SK-N-SH (cell line): ENCODE data around the gene SLC17A1. TPM values are rescaled to one million over a fixed set of nuclear protein-coding genes. Genes with fewer than 3 reads are reported as not detected.

Source experiments
- CTCF ChIA-PET: fragments of 300-600, 350-600 bp; formaldehyde crosslinking; extraction: SDS; loops from one replicate; lab custom pipeline; 2021; lab: Yijun Ruan, JAX
- POLR2A ChIA-PET: fragments of 350-600 bp; sonication (Branson Sonifier 250); formaldehyde crosslinking; extraction: SDS; loops from one replicate; lab custom pipeline; 2020; ENCODE audit warnings: antibody characterized with exemption, inconsistent platforms; lab: Yijun Ruan, JAX
- DNase-seq: peaks from one replicate; pipeline ENCODE4 v3.0.0; 2012
- H2AFZ ChIP-seq: fragments of 200-600 bp; sonication (generic); 2 replicates; pipeline ENCODE4 v1.8.1; 2016; ENCODE audit warnings: antibody characterized with exemption, mild to moderate bottlenecking, low read depth
- H3F3A ChIP-seq: fragments of 200-600 bp; sonication (generic); replicated peaks from 2 replicates; pipeline ENCODE3; 2016; ENCODE audit warnings: antibody characterized with exemption, mild to moderate bottlenecking; ENCODE audit not compliant: insufficient read depth
- H3K27ac ChIP-seq, 2 experiments: fragments of 200-500 bp in 1 of 2; fragments of 200-600 bp in 1 of 2; sonication (Bioruptor generic) in 1 of 2; sonication (generic), shearing (Covaris generic) in 1 of 2; 2 replicates each; pipeline versions ENCODE4 v1.5.1 to v1.6.1; 2014 to 2016; ENCODE audit warnings: low read depth in 2 of 2, inconsistent platforms in 1 of 2, low read length in 1 of 2, mild to moderate bottlenecking in 1 of 2, mixed read lengths in 1 of 2
- H3K27me3 ChIP-seq: fragments of 200-600 bp; sonication (generic), shearing (Covaris generic); 2 replicates; pipeline ENCODE4 v1.6.1; 2016; ENCODE audit warnings: mixed run types; ENCODE audit not compliant: insufficient read depth
- H3K36me3 ChIP-seq, 2 experiments: fragments of 200-500 bp in 1 of 2; fragments of 200-600 bp in 1 of 2; sonication (Bioruptor generic) in 1 of 2; sonication (generic) in 1 of 2; replicated peaks in 1 of 2; 2 replicates each; pipeline versions ENCODE3 to v1.5.1; 2014 to 2016; ENCODE audit warnings: low read length in 1 of 2, mild to moderate bottlenecking in 1 of 2; ENCODE audit not compliant: insufficient read depth in 2 of 2, control insufficient read depth in 1 of 2
- H3K4me1 ChIP-seq, 2 experiments: fragments of 200-500 bp in 1 of 2; fragments of 200-600 bp in 1 of 2; sonication (Bioruptor generic) in 1 of 2; sonication (generic), shearing (Covaris generic) in 1 of 2; 2 replicates each; pipeline versions ENCODE4 v1.5.1 to v1.6.1; 2014 to 2016; ENCODE audit warnings: low read depth in 1 of 2, low read length in 1 of 2, mixed run types in 1 of 2; ENCODE audit not compliant: insufficient read depth in 2 of 2, control insufficient read depth in 1 of 2
- H3K4me2 ChIP-seq: fragments of 200-600 bp; sonication (generic), shearing (Covaris generic); 2 replicates; pipeline ENCODE4 v1.6.1; 2017; ENCODE audit warnings: mixed run types
- H3K4me3 ChIP-seq, 2 experiments: fragments of 200-500 bp in 1 of 2; fragments of 200-600 bp in 1 of 2; sonication (Bioruptor generic) in 1 of 2; sonication (generic), shearing (Covaris generic) in 1 of 2; 2 replicates each; pipeline versions ENCODE4 v1.5.1 to v1.8.1; 2014 to 2016; ENCODE audit warnings: low read depth in 2 of 2, inconsistent platforms in 1 of 2, low read length in 1 of 2, mild to moderate bottlenecking in 1 of 2, mixed read lengths in 1 of 2, moderate library complexity in 1 of 2
- H3K79me2 ChIP-seq: fragments of 200-600 bp; sonication (generic); 2 replicates; pipeline ENCODE4 v1.8.1; 2017; ENCODE audit warnings: mild to moderate bottlenecking; ENCODE audit not compliant: insufficient read depth
- H3K9ac ChIP-seq: fragments of 200-600 bp; sonication (generic); 2 replicates; pipeline ENCODE4 v1.6.1; 2017; ENCODE audit warnings: mixed run types
- H3K9me2 ChIP-seq: fragments of 200-600 bp; sonication (generic); 2 replicates; pipeline ENCODE4 v1.6.1; 2017; ENCODE audit warnings: mixed run types
- H3K9me3 ChIP-seq: fragments of 200-600 bp; sonication (generic); 2 replicates; pipeline ENCODE4 v1.6.1; 2017; ENCODE audit warnings: mixed run types, mild to moderate bottlenecking, moderate library complexity
- H4K20me1 ChIP-seq: fragments of 200-600 bp; sonication (generic); 2 replicates; pipeline ENCODE4 v1.6.1; 2017; ENCODE audit warnings: mild to moderate bottlenecking, mixed run types; ENCODE audit not compliant: insufficient read depth
- CHD2 ChIP-seq: fragments of 150-350 bp; IDR thresholded peaks from 2 replicates; pipeline ENCODE4 v1.6.1; 2018; ENCODE audit warnings: low read length; ENCODE audit not compliant: partially characterized antibody
- FOXJ3 ChIP-seq: sonication (generic); formaldehyde crosslinking; IDR thresholded peaks from 2 replicates; pipeline ENCODE4 v1.5.1; 2020; ENCODE audit warnings: mild to moderate bottlenecking, missing genetic modification reagents
- JUND ChIP-seq: IDR thresholded peaks from 2 replicates; pipeline ENCODE4 v1.4.0; 2012
- NRF1 ChIP-seq: IDR thresholded peaks from 2 replicates; pipeline ENCODE4 v1.6.1; 2012; ENCODE audit warnings: low read depth, mild to moderate bottlenecking, low read length
- RAD21 ChIP-seq: IDR thresholded peaks from 2 replicates; pipeline ENCODE4 v1.6.1; 2012; ENCODE audit warnings: mild to moderate bottlenecking, low read length
- RCOR1 ChIP-seq: fragments of 150-350 bp; IDR thresholded peaks from 2 replicates; pipeline ENCODE4 v1.6.1; 2017; ENCODE audit warnings: antibody characterized with exemption, low read length
- RFX5 ChIP-seq: IDR thresholded peaks from 2 replicates; pipeline ENCODE4 v1.6.1; 2012; ENCODE audit warnings: mild to moderate bottlenecking, improper control_type of control experiment, low read length
- RXRA ChIP-seq: IDR thresholded peaks from 2 replicates; pipeline ENCODE4 v1.4.0; 2012; ENCODE audit warnings: low read depth, mild to moderate bottlenecking, borderline replicate concordance
- SMC3 ChIP-seq: IDR thresholded peaks from 2 replicates; pipeline ENCODE4 v1.6.1; 2012; ENCODE audit warnings: low read depth, low read length, improper control_type of control experiment
- TCF12 ChIP-seq: IDR thresholded peaks from 2 replicates; pipeline ENCODE4 v1.4.0; 2012
- USF2 ChIP-seq: fragments of 150-350 bp; IDR thresholded peaks from 2 replicates; pipeline ENCODE4 v1.6.1; 2017; ENCODE audit warnings: antibody characterized with exemption, low read length, low read depth, borderline replicate concordance
- YY1 ChIP-seq: IDR thresholded peaks from 2 replicates; pipeline ENCODE4 v1.4.0; 2012; ENCODE audit warnings: low read depth, mild to moderate bottlenecking
- ZBTB33 ChIP-seq: IDR thresholded peaks from 2 replicates; pipeline ENCODE4 v1.4.0; 2012; ENCODE audit warnings: low read depth, borderline replicate concordance
- WGBS: methylation state at CpG from one replicate; pipeline ENCODE4 v1.1.6; 2017; ENCODE audit warnings: low lambda C conversion rate; 5-methylcytosine and 5-hydroxymethylcytosine counted together
- polyA plus RNA-seq, 3 experiments: library from polyadenylated mRNA; depleted of rRNA; stranded (reverse); fragments of >200 nt; gene quantifications; 2 replicates each; pipeline ENCODE4 v1.2.3, GENCODE V29; 2012
- TF ChIP-seq, protein P1 (sequence below): IDR thresholded peaks from 2 replicates; pipeline ENCODE4; 2012
- TF ChIP-seq, protein P2 (sequence below): fragments of 150-350 bp; IDR thresholded peaks from 2 replicates; pipeline ENCODE4 v1.6.1; 2016; ENCODE audit warnings: mild to moderate bottlenecking, low read depth, low read length

The SLC17A1 gene
- polyA plus RNA-seq, 1 of the 3 experiments (the other 2 are of a cell fraction), result not detected

- CTCF ChIA-PET, result no interaction called here
- H2AFZ ChIP-seq, result no peak overlapping the region
- no peak overlapping the region for H3K9ac ChIP-seq
- no peaks in the 10 kb centered on the region for H3K79me2 ChIP-seq
- POLR2A ChIA-PET, result no interaction called here
- H3K4me2 ChIP-seq, result no peak overlapping the region
- H3K4me3 ChIP-seq, result no peak overlapping the region
- no peaks in the 10 kb centered on the region for H4K20me1 ChIP-seq
- WGBS, result 48% methylated on average over 3 of the region's 3 CpGs
- no peaks in the 10 kb centered on the region for H3K27me3 ChIP-seq
- DNase-seq, result no peak
- H3K4me1 ChIP-seq, result no peaks in the 10 kb centered on the region
- no peaks in the 10 kb centered on the region for H3K9me2 ChIP-seq
- H3F3A ChIP-seq, result no peaks in the 10 kb centered on the region
- H3K36me3 ChIP-seq, result no peaks in the 10 kb centered on the region
- no peak overlapping the region for H3K27ac ChIP-seq
- H3K9me3 ChIP-seq, result no peaks in the 10 kb centered on the region
- no peak for TF ChIP-seq RFX5
- no peak for TF ChIP-seq ZBTB33
- TF ChIP-seq JUND, result no peak
- no peak for TF ChIP-seq YY1
- no peak for TF ChIP-seq RCOR1
- TF ChIP-seq SMC3, result no peak
Measured at GRCh38 chr6:25832670-25833069, 818 bp upstream of the SLC17A1 start.

DNA sequence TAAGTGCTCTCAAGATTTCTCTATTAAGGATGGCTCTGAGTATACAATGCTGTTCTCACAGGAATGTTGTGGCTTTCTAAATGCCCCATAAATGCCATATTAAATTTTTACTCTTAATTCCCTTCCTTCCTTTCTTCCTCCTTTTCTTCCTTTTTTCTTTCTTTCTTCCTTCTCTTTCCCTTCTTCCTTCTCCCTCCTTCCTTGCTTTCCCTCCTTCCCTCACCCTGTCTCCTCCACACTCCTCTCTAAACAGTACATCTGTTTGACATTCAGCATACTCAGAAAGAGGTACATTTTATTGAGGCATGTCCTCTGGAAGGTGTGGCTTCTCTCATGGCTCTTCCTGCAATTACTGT is 433 bp upstream of the SLC17A1 start:
- Histone ChIP-seq H3K4me1 (no peaks in the 10 kb centered on the region), H3K79me2 (no peaks in the 10 kb centered on the region), H4K20me1 (no peaks in the 10 kb centered on the region), H3F3A (no peaks in the 10 kb centered on the region), H3K9ac (no peak overlapping the region), H3K4me3 (no peak overlapping the region), H3K36me3 (no peaks in the 10 kb centered on the region), H3K9me3 (no peaks in the 10 kb centered on the region), H3K27me3 (no peaks in the 10 kb centered on the region)
- POLR2A ChIA-PET, result no interaction called here
- TF ChIP-seq, protein P1, sequence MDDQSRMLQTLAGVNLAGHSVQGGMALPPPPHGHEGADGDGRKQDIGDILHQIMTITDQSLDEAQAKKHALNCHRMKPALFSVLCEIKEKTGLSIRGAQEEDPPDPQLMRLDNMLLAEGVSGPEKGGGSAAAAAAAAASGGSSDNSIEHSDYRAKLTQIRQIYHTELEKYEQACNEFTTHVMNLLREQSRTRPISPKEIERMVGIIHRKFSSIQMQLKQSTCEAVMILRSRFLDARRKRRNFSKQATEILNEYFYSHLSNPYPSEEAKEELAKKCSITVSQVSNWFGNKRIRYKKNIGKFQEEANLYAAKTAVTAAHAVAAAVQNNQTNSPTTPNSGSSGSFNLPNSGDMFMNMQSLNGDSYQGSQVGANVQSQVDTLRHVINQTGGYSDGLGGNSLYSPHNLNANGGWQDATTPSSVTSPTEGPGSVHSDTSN, result no peak
- TF ChIP-seq RAD21 (no peak), ZBTB33 (no peak), CHD2 (no peak), TCF12 (no peak), RCOR1 (no peak), FOXJ3 (no peak), RXRA (no peak), NRF1 (no peak), USF2 (no peak)
- TF ChIP-seq, protein P2, sequence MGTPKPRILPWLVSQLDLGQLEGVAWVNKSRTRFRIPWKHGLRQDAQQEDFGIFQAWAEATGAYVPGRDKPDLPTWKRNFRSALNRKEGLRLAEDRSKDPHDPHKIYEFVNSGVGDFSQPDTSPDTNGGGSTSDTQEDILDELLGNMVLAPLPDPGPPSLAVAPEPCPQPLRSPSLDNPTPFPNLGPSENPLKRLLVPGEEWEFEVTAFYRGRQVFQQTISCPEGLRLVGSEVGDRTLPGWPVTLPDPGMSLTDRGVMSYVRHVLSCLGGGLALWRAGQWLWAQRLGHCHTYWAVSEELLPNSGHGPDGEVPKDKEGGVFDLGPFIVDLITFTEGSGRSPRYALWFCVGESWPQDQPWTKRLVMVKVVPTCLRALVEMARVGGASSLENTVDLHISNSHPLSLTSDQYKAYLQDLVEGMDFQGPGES, result no peak
- TF ChIP-seq, all 33 proteins: peak for 0
- DNase-seq, result no peak
- CTCF ChIA-PET, result no interaction called here
- H2AFZ ChIP-seq, result no peak overlapping the region
- H3K4me2 ChIP-seq, result no peak overlapping the region
- no peaks in the 10 kb centered on the region for H3K9me2 ChIP-seq
- no peak overlapping the region for H3K27ac ChIP-seq
